ENCODE measurements around the gene TMEM131.

- TF ChIP-seq CTCF (IDR thresholded peaks at IDR 0.05; ENCODE audit: low read depth, low read length) (no peak), EZH2phosphoT487 (IDR thresholded peaks at IDR 0.05; ENCODE audit: low read depth) (no peak)
Measured at GRCh38 chr2:97751752-97752151, 244.0 kb downstream of the TMEM131 start.

Data from OCI-LY3 (cell line).